Astrocyte of the cerebellum (primary cell): ENCODE results near the gene SCUBE3.

Experiments
- DNase-seq: peaks from one replicate; pipeline ENCODE4 v3.0.0-alpha.2; 2011; ENCODE audit warnings: low read depth
- H3K4me3 ChIP-seq: 2 replicates; pipeline ENCODE4 v1.5.1; 2011; ENCODE audit warnings: mild to moderate bottlenecking, low read depth, low read length, moderate library complexity
- CTCF ChIP-seq: IDR thresholded peaks from 2 replicates; pipeline ENCODE4 v1.5.1; 2012; ENCODE audit warnings: low read length, low read depth, moderate library complexity, mild to moderate bottlenecking; ENCODE audit errors: missing control alignments
- in situ Hi-C: cut with HindIII; loops from 2 replicates; pipeline ENCODE4 v1.10.0; 2017; ENCODE audit warnings: low sequenced_read_pairs

The SCUBE3 gene

GRCh38 chr6:35167505-35167904 is 46.3 kb upstream of the SCUBE3 start:
- DNase-seq: no peak

GRCh38 chr6:35168461-35168861 is 45.3 kb upstream of the SCUBE3 start:
- TF ChIP-seq CTCF: no peak

More at GRCh38 chr6:35167505-35167904, 46.3 kb upstream of the SCUBE3 start:
- no peak for TF ChIP-seq CTCF
- H3K4me3 ChIP-seq: no peak overlapping the region
- in situ Hi-C loops: no loop called here

DNA sequence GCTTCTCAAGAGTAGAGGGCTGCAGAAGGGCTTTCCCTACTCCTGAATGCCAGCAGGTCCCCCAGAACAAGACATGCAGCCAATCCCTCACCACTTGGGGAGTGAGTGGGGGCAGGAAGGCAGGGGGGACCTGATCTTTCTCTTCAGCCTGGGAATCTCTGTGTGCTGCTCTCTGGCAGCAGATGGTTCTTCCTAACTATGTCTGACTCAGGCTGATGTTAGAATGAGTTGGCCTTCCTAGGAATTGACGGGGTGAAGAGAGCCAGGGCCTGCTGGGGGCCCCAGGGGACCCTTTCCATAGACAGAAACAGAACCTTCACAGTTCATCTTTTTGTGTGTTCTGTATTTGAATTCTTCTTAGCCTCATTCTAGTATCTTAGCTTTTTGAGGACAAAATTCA is 43.6 kb upstream of the SCUBE3 start:
- in situ Hi-C loops: no loop called here
- no peak for DNase-seq
- no peak overlapping the region for H3K4me3 ChIP-seq
- TF ChIP-seq CTCF: no peak

More at GRCh38 chr6:35168461-35168861, 45.3 kb upstream of the SCUBE3 start:
- H3K4me3 ChIP-seq: no peak overlapping the region
- DNase-seq: no peak
- in situ Hi-C loops: no loop called here

DNA sequence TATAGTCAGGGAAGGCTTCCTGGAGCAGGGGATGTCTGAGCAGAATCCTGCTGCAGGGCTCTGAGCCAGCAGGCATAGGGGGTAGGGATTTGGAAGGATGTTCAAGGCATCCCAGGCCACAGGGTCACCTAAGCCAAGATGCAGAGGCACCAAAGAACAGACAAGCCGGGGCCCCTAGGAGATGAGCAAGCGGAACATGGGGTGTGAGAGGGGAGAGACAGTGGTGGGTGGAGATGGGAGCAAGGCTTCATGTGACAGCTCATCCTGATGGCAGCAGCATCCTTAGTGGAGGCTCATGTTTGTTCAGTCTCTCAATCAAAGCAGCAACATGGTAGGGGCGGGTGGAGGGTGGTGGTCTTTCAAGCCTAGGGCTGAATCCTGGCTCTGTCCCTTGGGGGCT is 42.9 kb upstream of the SCUBE3 start:
- TF ChIP-seq CTCF: no peak
- no peak for DNase-seq
- in situ Hi-C loops: no loop called here
- H3K4me3 ChIP-seq: no peak overlapping the region

GRCh38 chr6:35173044-35173426 is 40.7 kb upstream of the SCUBE3 start:
- in situ Hi-C loops: no loop called here

GRCh38 chr6:35173427-35174087 is 40.2 kb upstream of the SCUBE3 start:
- H3K4me3 ChIP-seq: no peak overlapping the region
- no peak for DNase-seq
- no peak for TF ChIP-seq CTCF
- in situ Hi-C loops: no loop called here

More at GRCh38 chr6:35173044-35173426, 40.7 kb upstream of the SCUBE3 start:
- DNase-seq: no peak
- H3K4me3 ChIP-seq: no peak overlapping the region
- no peak for TF ChIP-seq CTCF
